Nephron progenitor cell (in vitro differentiated cells): Measurements from ENCODE around the gene ZNHIT3.

Experiments
- DNase-seq: peaks from one replicate; pipeline ENCODE4 v3.0.0; 2021
- H3K27ac Mint-ChIP-seq: 2 replicates; pipeline ENCODE4 v1.8.0; 2021; ENCODE audit warnings: mild to moderate bottlenecking, moderate library complexity, mixed read lengths
- H3K27me3 Mint-ChIP-seq: 2 replicates; pipeline ENCODE4 v1.8.0; 2021; ENCODE audit warnings: mild to moderate bottlenecking, low read depth, mixed read lengths; ENCODE audit not compliant: poor library complexity
- H3K36me3 Mint-ChIP-seq: 2 replicates; pipeline ENCODE4 v1.8.0; 2021; ENCODE audit warnings: low read depth, mixed read lengths
- H3K4me1 Mint-ChIP-seq: 2 replicates; pipeline ENCODE4 v1.8.0; 2021; ENCODE audit warnings: mixed read lengths
- H3K4me3 Mint-ChIP-seq: 2 replicates; pipeline ENCODE4 v1.8.0; 2021; ENCODE audit warnings: mild to moderate bottlenecking, moderate library complexity, mixed read lengths
- H3K9me3 Mint-ChIP-seq: 2 replicates; pipeline ENCODE4 v1.8.0; 2021; ENCODE audit warnings: mild to moderate bottlenecking, moderate library complexity, mixed read lengths
- CTCF ChIP-seq: fragments of 200-600 bp; sonication (generic); IDR thresholded peaks from 2 replicates; pipeline ENCODE4 v1.5.0; 2021; ENCODE audit warnings: antibody characterized with exemption

The ZNHIT3 gene

DNA sequence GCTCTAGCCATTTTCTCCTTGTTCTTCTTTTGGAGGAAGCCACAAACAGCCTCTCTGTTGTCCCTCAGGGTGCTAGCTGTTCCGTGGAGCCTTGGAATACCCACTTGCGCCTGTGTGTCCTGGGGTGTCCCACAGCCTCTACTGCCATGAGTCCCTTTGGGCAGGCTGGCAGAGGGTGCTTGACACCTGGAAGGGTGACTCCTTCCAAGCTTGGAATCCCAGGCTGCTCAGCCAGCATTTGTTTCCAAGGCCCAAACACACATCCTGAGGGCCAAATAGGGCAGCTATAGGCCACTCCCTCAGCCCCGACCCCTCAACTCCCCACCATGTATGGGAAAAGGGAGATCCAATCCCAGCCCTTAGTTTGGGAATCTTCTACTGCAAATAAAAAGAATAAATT is 14.9 kb downstream of the ZNHIT3 start:
- Mint-ChIP-seq H3K27ac (no peak overlapping the region), H3K9me3 (no peaks in the 10 kb centered on the region), H3K4me1 (peaks cover 6% of the 10 kb centered on the region), H3K4me3 (no peak overlapping the region), H3K36me3 (peaks cover 51% of the 10 kb centered on the region), H3K27me3 (peaks cover 5% of the 10 kb centered on the region)
- DNase-seq, result no peak
- TF ChIP-seq CTCF, result no peak

- Mint-ChIP-seq H3K27ac (peak overlapping the region; percentile 55), H3K4me3 (no peak overlapping the region), H3K4me1 (peaks cover 6% of the 10 kb centered on the region), H3K27me3 (peaks cover 5% of the 10 kb centered on the region), H3K36me3 (peaks cover 49% of the 10 kb centered on the region), H3K9me3 (no peaks in the 10 kb centered on the region)
- no peak for DNase-seq
- no peak for TF ChIP-seq CTCF
These were observed 15.5 kb downstream of the ZNHIT3 start for GRCh38 chr17:36501963-36502362.

DNA sequence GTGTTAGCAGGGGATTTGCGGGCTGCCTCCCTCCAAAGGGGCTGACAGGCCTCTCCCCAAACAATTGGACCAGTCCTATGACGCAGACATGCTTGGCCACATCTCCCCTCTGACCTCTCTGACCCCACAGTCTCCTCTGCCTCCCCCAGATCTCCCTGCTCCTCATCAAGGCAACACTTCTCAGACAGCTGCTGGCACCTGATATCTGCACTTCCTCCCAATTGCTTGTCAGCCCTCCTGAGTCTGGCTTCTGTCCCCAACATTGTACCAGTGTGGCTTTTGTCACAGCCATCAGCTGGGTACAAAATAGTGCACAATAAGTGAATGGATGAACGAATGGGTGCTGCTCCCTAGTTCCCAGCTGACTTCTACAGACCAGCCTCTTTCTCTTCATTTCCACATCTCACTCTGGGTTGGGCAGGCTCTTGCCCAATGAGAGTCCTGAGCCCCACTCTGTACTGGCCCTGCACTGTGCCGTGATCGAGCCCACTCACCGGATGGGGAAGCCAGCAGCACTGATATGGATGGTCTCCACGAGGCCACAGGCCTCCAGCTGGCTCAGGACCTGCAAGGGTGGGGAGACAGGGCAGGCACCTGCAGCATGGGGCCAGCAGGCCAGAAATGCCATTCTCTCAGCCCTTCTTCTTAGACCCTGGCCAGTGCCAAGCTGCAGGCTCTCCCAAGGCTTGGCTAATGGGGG is 17.1 kb downstream of the ZNHIT3 start:
- H3K27ac Mint-ChIP-seq, result peak overlapping the region; percentile 92
- H3K4me3 Mint-ChIP-seq, result no peak overlapping the region
- no peak for DNase-seq

GRCh38 chr17:36504156-36504545 is 17.7 kb downstream of the ZNHIT3 start:
- H3K36me3 Mint-ChIP-seq, result peaks cover 39% of the 10 kb centered on the region
- peaks cover 5% of the 10 kb centered on the region for H3K27me3 Mint-ChIP-seq
- TF ChIP-seq CTCF, result no peak
- no peak overlapping the region for H3K27ac Mint-ChIP-seq
- H3K4me3 Mint-ChIP-seq, result no peak overlapping the region
- H3K4me1 Mint-ChIP-seq, result peaks cover 6% of the 10 kb centered on the region
- DNase-seq, result no peak
- H3K9me3 Mint-ChIP-seq, result no peaks in the 10 kb centered on the region

More for the DNA sequence above, 17.1 kb downstream of the ZNHIT3 start:
- TF ChIP-seq CTCF, result no peak
- peaks cover 6% of the 10 kb centered on the region for H3K4me1 Mint-ChIP-seq
- no peaks in the 10 kb centered on the region for H3K9me3 Mint-ChIP-seq
- peaks cover 5% of the 10 kb centered on the region for H3K27me3 Mint-ChIP-seq
- H3K36me3 Mint-ChIP-seq, result peaks cover 42% of the 10 kb centered on the region

GRCh38 chr17:36505171-36505570 is 18.7 kb downstream of the ZNHIT3 start:
- H3K4me1 Mint-ChIP-seq, result peaks cover 6% of the 10 kb centered on the region
- no peaks in the 10 kb centered on the region for H3K9me3 Mint-ChIP-seq
- H3K36me3 Mint-ChIP-seq, result peaks cover 46% of the 10 kb centered on the region
- TF ChIP-seq CTCF, result no peak
- H3K27me3 Mint-ChIP-seq, result peaks cover 5% of the 10 kb centered on the region
- no peak overlapping the region for H3K27ac Mint-ChIP-seq
- no peak overlapping the region for H3K4me3 Mint-ChIP-seq
- DNase-seq, result no peak

DNA sequence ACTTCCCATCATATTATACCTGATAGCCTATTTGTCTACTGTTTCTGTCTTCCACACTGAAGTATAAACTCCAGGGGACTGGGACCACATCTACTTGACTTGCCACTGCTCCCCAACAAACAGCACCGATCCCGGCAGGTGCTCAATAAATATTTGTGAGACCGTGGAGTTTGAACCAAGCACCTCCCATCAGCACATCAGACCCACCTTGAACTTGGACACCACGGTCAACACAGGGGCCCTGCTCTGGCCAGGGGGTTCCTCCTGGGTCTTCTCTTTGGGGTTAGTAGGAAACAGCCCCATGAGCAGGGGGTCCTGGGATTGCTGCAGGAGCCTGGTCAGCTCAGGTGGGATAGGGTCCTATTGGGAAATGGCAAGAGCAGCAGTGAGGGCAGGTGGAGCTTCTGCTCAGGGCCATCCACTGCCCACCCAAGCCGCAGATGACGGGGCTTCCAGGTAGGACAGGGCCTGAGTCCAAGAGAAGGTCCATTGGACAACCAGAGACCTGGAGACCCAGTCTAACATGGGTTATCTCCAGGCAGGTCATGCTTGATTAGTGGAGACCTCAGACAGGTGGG is 19.9 kb downstream of the ZNHIT3 start:
- no peak for DNase-seq
- Mint-ChIP-seq H3K4me3 (no peak overlapping the region), H3K36me3 (peaks cover 51% of the 10 kb centered on the region), H3K27me3 (peaks cover 5% of the 10 kb centered on the region), H3K9me3 (no peaks in the 10 kb centered on the region), H3K27ac (no peak overlapping the region), H3K4me1 (peaks cover 6% of the 10 kb centered on the region)
- TF ChIP-seq CTCF, result no peak
